Activated CD4-positive, alpha-beta T cell treated with anti-CD3 and anti-CD28 coated beads, Interleukin-2, amount 50 U/mL, for 4 hours (primary cell): Measurements from ENCODE around the gene PARD6A.
A peak's percentile ranks its signal among the peaks of the same experiment; 100 is the strongest.
"Not testable (repeated sequence)": the region's sequence is repeated elsewhere in the genome, so short reads cannot be mapped to it uniquely, and the experiment has no call there.

Experiments
- DNase-seq, 2 experiments: peaks; one replicate each; pipeline ENCODE4 v3.0.0-alpha.2; 2020

Gene PARD6A

DNA sequence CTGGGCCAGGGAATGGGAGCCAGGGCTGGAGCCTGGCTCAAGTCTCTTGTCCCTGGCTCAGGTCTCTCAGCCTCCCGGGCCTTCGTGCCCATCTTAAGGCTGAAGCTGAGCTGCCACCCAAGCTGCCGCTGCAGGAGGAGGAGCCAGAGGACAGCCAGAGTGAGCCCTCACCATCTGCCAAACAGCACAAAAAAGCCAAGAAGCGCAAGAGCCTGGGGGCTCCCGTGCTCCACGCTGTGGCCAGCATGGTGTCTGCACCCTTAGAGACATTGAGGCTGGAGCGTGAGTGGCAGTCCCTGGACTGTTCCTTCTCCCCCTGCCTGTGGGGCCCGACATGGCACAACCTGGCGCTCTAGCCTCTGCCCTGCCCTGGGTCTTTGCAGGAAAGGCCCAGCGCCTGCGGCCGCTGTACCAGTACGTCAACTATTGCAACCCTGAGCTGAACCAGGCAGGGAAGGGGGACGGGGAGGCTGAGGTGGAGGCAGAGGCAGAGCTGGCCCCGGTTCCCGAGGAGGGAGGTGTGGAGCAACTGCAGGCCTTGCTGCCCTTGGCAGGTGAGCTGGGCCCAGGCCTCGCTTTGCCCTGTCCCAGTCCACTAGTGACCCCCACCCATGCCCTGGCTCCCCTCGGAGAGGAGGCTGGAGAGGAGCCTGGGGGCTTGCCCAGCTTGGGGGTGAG lies 7.2 kb downstream of the PARD6A start:
- DNase-seq, result peak; percentile 74 to 79

- no peak for DNase-seq
Observed at GRCh38 chr16:67668495-67669157, 7.9 kb downstream of the PARD6A start.

DNA sequence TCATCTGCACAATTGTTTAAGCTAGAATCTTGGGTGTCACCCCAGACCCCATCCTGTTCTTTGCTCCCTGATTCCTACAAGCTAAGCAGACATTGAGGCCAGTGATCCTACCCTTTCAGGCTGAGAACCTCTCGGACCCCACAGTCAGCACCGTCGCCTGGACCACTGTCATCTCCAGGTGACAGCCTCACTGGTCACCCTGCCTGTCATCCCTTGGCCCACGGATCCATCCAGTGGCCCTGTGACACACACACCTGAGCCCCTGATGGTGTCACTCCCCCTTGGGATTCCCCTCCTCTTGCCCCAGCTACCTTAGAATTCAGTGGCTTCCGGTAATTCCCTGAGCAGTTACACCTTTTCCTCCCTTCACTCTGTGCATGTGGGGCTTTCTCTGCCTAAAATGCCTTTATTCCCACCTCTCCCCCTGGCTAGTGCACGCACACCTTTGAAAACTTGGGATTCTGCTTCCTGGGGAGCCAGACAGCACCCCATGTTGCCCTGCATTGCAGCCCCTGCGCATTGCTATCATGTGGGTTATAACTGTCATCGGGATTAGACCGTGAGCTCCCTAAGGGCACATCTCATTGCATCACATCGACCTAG lies 8.8 kb downstream of the PARD6A start:
- no peak for DNase-seq

- DNase-seq, result no peak
Observed at GRCh38 chr16:67672306-67672705, 11.5 kb downstream of the PARD6A start.

- peak; percentile 40 to 52 for DNase-seq
Observed at GRCh38 chr16:67672739-67673662, 12.2 kb downstream of the PARD6A start.

DNA sequence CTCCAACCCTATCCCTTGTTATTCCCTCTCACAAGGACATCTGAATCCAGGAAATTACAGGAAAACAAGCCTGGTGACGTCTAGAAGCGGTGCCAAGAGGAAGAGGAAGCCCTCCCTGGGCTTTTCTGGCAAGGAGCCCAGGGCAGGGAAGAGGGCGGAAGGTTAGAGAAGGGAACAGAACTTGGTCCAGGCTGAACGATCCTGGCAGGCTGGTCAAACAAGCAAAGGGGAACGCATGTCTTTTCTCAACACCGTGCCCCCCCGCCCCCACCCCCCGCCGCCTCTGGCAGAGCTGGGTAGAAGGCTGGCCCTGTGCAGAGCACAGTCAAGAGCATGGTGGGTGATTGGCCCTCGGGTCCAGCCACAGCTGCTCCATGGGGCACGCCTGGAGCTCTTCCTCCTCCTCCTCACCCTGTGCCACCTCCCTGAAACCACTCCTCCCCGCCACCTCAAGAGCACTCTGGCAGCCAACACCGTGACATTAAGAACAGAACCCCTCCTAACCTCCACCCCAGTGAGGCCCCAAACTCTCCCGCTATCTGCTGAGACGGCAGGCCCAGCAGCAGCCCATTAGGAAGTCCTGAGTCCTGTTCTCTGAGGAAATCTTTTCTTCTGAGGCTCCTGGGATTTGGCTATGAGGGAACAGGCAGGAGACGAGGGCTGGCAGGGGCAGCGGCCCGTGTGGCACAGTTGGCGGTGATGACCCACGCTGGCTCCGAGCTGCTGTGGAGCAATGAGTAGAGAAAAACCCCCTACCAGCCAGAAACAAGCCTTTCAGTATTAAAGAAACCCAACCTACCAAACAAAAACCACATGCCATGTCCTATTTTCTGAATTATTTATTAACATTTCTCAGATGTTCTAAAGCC lies 13.2 kb downstream of the PARD6A start:
- no peak for DNase-seq

GRCh38 chr16:67674851-67675578 lies 14.3 kb downstream of the PARD6A start:
- no peak for DNase-seq

GRCh38 chr16:67675579-67675935 lies 14.8 kb downstream of the PARD6A start:
- DNase-seq, result no peak

DNA sequence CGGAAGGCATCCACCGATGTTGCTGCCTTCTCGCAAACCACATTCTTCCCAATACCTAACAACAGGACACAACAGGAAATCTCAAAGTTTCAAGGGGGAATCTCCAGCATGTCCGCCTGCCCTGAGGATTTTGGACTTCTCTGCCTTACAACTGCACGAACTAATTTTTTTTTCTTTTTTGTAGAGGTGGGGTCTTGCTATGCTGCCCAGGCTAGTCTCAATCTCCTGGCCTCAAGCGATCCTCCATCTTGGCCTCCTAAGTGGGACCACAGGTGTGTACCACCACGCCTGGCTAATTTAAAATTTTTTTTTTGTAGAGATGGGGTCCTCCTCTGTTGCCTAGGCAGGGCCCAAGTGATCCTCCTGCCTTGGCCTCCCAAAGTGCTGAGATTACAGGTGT lies 15.2 kb downstream of the PARD6A start:
- no peak for DNase-seq

- no peak for DNase-seq
Observed at GRCh38 chr16:67676516-67676915, 15.8 kb downstream of the PARD6A start.

- no peak for DNase-seq
Observed at GRCh38 chr16:67676939-67677338, 16.2 kb downstream of the PARD6A start.

GRCh38 chr16:67677712-67678111 lies 17.0 kb downstream of the PARD6A start:
- no peak for DNase-seq

- DNase-seq, result no peak
Observed at GRCh38 chr16:67678354-67679023, 17.7 kb downstream of the PARD6A start.

DNA sequence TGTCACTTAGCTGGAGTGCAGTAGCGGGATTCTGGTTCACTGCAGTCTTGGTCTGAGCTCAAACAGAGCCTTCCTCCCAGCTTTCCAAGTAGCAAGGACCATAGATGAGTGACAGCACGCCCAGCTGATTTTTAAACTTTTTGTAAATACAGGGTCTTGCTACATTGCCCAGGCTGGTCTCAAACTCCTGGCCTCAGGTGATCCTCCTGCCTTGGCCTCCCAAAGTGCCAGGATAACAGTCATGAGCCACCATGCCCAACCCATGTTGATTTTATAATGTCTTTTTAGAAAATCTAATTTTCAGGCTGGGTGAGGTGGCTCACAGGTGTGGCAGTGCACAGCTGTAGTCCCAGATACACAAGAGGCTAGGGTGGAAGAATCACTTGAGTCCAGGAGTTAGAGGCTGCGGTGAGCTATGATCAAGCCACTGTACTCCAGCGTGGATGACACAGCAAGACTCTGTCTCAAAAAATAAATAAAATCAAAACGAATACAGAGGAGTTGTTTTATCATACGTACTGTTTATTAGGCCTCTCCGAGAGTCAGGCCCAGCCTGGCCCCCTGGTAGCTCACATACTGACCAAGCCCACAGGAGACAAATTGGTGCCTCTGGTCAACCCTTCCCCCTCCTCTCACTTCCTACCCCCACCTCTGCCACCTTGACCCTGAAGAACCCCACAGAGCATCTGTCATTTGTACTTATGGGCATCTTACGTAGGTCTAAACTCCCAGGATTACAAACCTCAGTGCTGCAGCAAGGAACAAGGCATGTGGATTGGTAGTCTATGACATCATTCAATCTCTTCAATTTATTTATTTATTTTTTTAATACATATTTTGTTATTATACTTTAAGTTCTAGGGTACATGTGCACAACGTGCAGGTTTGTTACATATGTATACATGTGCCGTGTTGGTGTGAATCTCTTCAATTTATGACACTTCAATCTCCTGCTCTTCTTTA lies 19.5 kb downstream of the PARD6A start:
- no peak for DNase-seq

GRCh38 chr16:67683767-67684166 lies 23.0 kb downstream of the PARD6A start:
- no peak for DNase-seq

DNA sequence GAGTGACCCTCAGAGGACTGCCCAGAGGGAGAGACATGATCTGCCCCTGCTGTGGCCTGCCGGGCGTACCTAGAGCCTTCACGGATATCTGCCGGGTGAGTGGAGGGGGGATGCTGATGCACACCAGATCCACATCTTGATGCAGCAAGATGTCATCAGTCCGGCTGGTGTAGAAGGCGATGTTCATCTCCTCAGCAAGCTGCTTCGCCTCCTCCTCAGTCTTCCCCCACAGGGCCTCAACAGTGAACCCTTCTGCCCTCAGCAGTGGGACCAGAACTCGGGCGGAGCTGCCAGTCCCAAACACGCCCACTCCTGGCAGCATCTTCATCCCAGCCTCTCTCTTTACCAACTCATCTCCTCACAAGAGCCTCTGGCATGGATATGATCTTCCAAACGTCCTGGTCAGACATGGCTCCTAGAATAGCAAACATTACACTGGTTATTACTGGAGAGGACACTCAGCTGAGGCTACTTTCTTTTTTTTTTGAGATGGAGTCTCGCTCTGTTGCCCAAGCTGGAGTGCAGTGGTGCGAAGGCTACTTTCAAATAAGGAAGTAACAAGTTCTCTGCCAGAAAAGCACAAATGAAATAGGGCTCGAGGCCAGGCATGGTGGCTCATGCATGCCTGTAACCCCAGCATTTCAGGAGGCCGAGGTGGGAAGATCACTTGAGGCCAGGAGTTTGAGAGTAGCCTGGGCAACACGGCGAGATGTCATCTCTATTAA lies 24.8 kb downstream of the PARD6A start:
- no peak for DNase-seq

DNA sequence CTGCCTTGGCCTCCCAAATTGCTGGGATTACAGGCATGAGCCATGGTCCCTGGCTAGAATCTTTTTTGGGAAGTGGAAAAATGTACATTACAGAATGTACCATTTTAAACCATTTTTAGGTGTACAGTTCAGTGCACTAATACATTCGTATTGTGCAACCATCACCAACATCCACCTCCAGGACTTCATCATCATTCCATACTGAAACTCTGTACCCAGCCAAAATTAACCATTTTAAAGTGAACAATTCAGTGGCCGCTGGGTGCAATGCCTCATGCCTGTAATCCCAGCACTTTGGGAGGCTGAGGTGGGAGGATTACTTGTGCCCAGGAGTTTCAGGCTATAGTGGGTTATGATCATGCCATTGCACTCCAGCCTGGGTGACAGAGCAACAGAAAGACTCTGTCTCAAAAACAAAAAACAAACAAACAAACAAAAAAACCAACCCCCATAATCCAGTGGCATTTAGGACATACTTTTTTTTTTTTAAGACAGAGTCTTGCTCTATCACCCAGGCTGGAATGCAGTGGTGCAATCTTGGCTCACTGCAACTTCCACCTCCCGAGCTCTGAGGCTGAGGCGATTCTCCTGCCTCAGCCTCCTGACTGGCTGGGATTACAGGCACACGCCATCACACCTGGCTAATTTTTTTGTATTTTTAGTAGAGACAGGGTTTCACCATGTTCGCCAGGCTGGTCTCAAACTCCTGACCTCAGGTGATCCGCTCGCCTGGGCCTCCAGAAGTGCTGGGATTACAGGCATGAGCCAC lies 32.9 kb downstream of the PARD6A start:
- not testable (repeated sequence) for DNase-seq

DNA sequence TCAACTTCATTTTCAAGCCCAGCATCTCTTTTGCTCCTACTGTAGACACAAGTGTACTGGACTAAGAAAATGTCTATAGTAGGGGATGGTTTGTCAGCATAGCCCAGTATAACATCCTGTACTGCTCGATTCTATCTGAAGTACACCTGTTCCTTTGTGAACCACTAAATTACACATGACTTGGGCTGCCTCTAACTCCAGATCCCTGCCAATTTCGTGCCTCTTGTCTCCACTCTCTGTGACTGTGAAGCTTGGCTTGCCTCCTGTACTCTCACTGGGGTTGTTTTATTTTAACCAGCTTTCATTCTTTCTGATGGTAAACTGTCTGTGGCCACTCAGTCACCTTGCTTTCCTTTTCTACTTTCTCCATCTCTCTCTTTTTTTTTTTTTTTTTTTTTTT lies 33.9 kb downstream of the PARD6A start:
- no peak for DNase-seq
